Uterus (tissue), 4 donors: Measurements from ENCODE around the gene BTBD9. TPM values are rescaled to one million over a fixed set of nuclear protein-coding genes. Genes with fewer than 3 reads are reported as not detected.

Experiments
- DNase-seq, 2 donors: peaks; one replicate each; pipeline ENCODE4 v3.0.0-alpha.2; 2019 to 2020
- H3K27ac ChIP-seq, 2 donors: fragments of 200-600 bp; sonication (generic); 1 replicate in 1 of 2; 2 replicates in 1 of 2; pipeline ENCODE4 v1.5.1; 2016 to 2018
- H3K27me3 ChIP-seq, 2 donors: fragments of 200-600 bp; sonication (generic); one replicate each; pipeline ENCODE4 v1.5.1; 2018 to 2019; ENCODE audit warnings: control low read depth in 1 of 2
- H3K36me3 ChIP-seq, 2 donors: fragments of 200-600 bp; sonication (generic); one replicate each; pipeline ENCODE4 v1.5.1; 2019; ENCODE audit warnings: control low read depth in 1 of 2
- H3K4me1 ChIP-seq, 2 donors: fragments of 200-600 bp; sonication (generic); one replicate each; pipeline ENCODE4 v1.5.1; 2018 to 2019; ENCODE audit warnings: control low read depth in 1 of 2
- H3K4me3 ChIP-seq, 2 donors: fragments of 200-600 bp; sonication (generic); 1 replicate in 1 of 2; 2 replicates in 1 of 2; pipeline ENCODE4 v1.5.1; 2018 to 2019; ENCODE audit warnings: mild to moderate bottlenecking in 1 of 2
- H3K9me3 ChIP-seq, 2 donors: fragments of 200-600 bp; sonication (generic); one replicate each; pipeline ENCODE4 v1.5.1; 2019; ENCODE audit warnings: control low read depth in 1 of 2
- CTCF ChIP-seq, 4 experiments: fragments of 200-600 bp in 2 of 4; fragments of 450-650 bp in 2 of 4; sonication (generic) in 2 of 4; IDR thresholded peaks; one replicate each; pipeline ENCODE4 v1.5.1; 2016 to 2019; ENCODE audit warnings: antibody characterized with exemption in 4 of 4, mild to moderate bottlenecking in 2 of 4, moderate library complexity in 1 of 4
- POLR2A ChIP-seq, 2 donors: fragments of 450-650 bp; IDR thresholded peaks; one replicate each; pipeline ENCODE4 v1.6.1; 2016; ENCODE audit warnings: antibody characterized with exemption in 2 of 2, mild to moderate bottlenecking in 1 of 2, moderate library complexity in 1 of 2
- intact Hi-C: fragments of 100-400 bp; cut with DNase I; formaldehyde crosslinking; loops from one replicate; pipeline ENCODE4 v1.15.1; 2023; ENCODE audit warnings: low total_unique reads
- total RNA-seq, 4 donors: library from RNA; depleted of rRNA in 3 of 4; stranded (reverse); fragments of >200 nt in 3 of 4; gene quantifications; one replicate each; pipeline versions ENCODE4 v1.1.0 to v1.2.4, GENCODE V29; 2014 to 2023
- donor health status: DM: yes; HTN: yes; CAD: no.

BTBD9 gene
- total RNA-seq, 4 donors from 2014 or later: 10.3 to 50.3 (median 34.4) TPM

- TF ChIP-seq POLR2A (IDR thresholded peaks at IDR 0.05) (no peak), CTCF (IDR thresholded peaks at IDR 0.05) (no peak)
- DNase-seq: no peak
- intact Hi-C loops: no loop called here
- no peak overlapping the region for H3K4me3 ChIP-seq
- no peak overlapping the region for H3K27ac ChIP-seq
- H3K27me3 ChIP-seq: no peaks in the 10 kb centered on the region
- no peaks in the 10 kb centered on the region for H3K9me3 ChIP-seq
- H3K4me1 ChIP-seq: peaks cover 0 to 8% of the 10 kb centered on the region in 2 donors
- no peaks in the 10 kb centered on the region for H3K36me3 ChIP-seq
Measured at GRCh38 chr6:38389875-38390274, 249.9 kb downstream of the BTBD9 start.

DNA sequence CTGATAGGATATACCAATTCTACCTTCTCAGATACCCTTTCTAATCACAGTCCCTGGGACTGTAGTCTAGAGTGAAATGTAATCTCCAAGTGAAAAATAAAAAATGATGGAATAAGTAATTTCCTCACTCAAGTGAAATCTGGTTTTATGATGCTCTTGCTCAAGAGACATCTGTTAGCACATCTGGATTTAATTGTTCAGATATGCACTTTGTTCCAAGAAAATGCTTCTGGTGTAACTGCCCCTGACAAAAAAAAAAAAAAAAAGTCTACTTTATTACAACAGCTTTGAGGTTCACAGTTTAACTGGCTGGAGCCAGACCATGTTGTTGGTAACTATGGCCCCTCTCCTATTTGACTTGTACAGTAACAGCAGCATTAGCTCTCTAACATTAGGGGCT, 251.8 kb downstream of the BTBD9 start:
- H3K4me3 ChIP-seq: no peak overlapping the region
- no peaks in the 10 kb centered on the region for H3K9me3 ChIP-seq
- intact Hi-C loops: no loop called here
- no peak for DNase-seq
- no peaks in the 10 kb centered on the region for H3K36me3 ChIP-seq
- H3K27ac ChIP-seq: peak overlapping the region in 1 of 2 donors; percentile 25
- no peaks in the 10 kb centered on the region for H3K27me3 ChIP-seq
- no peak for TF ChIP-seq CTCF (IDR thresholded peaks at IDR 0.05)
- peaks cover 0 to 8% of the 10 kb centered on the region in 2 donors for H3K4me1 ChIP-seq

- intact Hi-C loops: no loop called here
- H3K27ac ChIP-seq: peak overlapping the region in 1 of 2 donors; percentile 18
- no peak overlapping the region for H3K4me3 ChIP-seq
- H3K27me3 ChIP-seq: no peaks in the 10 kb centered on the region
- TF ChIP-seq CTCF (IDR thresholded peaks at IDR 0.05): no peak
- TF ChIP-seq POLR2A (IDR thresholded peaks at IDR 0.05): no peak
- DNase-seq: no peak
- no peaks in the 10 kb centered on the region for H3K36me3 ChIP-seq
- H3K9me3 ChIP-seq: no peaks in the 10 kb centered on the region
- peaks cover 0 to 8% of the 10 kb centered on the region in 2 donors for H3K4me1 ChIP-seq
Measured at GRCh38 chr6:38387461-38387860, 252.3 kb downstream of the BTBD9 start.

DNA sequence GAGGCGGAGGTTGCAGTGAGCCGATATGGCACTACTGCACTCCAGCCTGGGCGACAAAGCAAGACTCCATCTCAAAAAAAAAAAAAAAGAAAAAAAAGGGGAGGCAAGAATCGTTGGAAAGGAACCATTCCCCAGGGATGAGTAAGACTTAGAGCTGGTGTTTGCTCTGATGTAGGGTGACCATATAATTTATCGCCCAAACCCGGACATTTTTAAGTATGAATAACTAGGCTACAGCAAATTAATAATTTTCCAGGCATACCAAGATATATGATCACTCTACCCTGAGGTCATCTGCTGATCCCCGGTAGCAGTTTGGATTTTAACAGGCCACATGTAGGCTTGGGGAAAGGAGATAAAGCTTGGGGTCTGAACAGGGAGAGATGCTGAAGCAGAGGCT, 260.9 kb downstream of the BTBD9 start:
- TF ChIP-seq CTCF (IDR thresholded peaks at IDR 0.05) (no peak), POLR2A (IDR thresholded peaks at IDR 0.05) (no peak)
- no peak for DNase-seq

DNA sequence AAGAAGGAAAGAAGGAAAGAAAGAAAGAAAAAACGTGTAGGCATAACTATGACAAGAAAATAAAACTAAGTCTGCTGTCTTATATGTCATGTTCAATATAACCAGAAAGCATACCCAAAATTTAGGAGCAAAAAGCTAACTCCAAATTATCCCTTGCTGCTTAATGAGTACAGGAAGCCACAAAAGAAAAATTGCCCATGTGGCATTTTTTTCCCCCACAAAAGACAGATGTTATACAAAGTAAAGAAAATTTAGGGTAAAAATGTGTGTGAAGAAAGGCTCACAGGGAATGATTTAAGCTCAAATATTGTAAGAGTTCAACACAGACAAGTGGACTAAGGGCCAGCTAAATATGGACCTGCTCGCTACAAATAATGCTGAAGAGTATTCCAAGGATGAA, 263.8 kb downstream of the BTBD9 start:
- intact Hi-C loops: no loop called here
- H3K27me3 ChIP-seq: no peaks in the 10 kb centered on the region
- TF ChIP-seq POLR2A (IDR thresholded peaks at IDR 0.05): no peak
- TF ChIP-seq CTCF (IDR thresholded peaks at IDR 0.05): no peak

More for the DNA sequence above, 260.9 kb downstream of the BTBD9 start:
- intact Hi-C loops: no loop called here
- Histone ChIP-seq H3K27ac (no peak overlapping the region), H3K4me3 (no peak overlapping the region), H3K9me3 (no peaks in the 10 kb centered on the region), H3K4me1 (no peaks in the 10 kb centered on the region), H3K27me3 (no peaks in the 10 kb centered on the region), H3K36me3 (no peaks in the 10 kb centered on the region)

More for the DNA sequence above, 263.8 kb downstream of the BTBD9 start:
- Histone ChIP-seq H3K4me3 (no peak overlapping the region), H3K27ac (no peak overlapping the region), H3K4me1 (no peaks in the 10 kb centered on the region), H3K9me3 (no peaks in the 10 kb centered on the region), H3K36me3 (no peaks in the 10 kb centered on the region)
- DNase-seq: no peak
